GM18861 (cell line): ENCODE results near the gene ALX4.

Source experiments
- ATAC-seq: cut with Tn5 transposase; IDR thresholded peaks from one replicate; pipeline ENCODE4 v1.9.1; 2021; ENCODE audit not compliant: unreplicated experiment

ALX4 gene

DNA sequence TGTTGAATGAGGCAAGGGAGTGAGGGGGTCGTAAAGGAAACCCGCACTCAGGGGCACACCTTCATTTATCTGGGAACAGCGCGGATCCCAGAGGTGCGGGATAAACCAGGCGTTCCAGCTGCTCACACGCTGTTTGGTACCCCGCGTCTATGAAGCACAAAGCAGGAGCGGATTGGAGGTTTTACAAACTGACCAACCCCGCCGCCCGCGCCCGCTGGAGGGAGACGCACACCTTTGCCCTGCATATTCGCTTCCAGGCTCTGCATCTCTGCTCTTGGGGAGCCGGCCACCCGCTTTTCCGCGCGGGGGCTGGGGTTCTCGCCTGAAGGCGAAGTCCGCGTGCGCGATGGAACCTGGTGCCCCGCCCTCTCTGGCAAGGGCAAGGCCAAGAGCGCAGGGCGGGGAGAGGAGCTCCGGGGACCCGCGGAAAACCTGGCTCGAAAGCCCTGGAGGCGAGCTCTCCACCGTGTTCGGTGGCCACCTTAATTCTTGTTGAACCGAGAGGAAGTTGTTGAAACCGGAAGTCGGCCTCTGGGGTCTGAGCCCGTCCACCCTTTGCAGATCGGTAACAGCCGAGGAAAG lies 6.8 kb upstream of the ALX4 start:
- ATAC-seq: no peak

DNA sequence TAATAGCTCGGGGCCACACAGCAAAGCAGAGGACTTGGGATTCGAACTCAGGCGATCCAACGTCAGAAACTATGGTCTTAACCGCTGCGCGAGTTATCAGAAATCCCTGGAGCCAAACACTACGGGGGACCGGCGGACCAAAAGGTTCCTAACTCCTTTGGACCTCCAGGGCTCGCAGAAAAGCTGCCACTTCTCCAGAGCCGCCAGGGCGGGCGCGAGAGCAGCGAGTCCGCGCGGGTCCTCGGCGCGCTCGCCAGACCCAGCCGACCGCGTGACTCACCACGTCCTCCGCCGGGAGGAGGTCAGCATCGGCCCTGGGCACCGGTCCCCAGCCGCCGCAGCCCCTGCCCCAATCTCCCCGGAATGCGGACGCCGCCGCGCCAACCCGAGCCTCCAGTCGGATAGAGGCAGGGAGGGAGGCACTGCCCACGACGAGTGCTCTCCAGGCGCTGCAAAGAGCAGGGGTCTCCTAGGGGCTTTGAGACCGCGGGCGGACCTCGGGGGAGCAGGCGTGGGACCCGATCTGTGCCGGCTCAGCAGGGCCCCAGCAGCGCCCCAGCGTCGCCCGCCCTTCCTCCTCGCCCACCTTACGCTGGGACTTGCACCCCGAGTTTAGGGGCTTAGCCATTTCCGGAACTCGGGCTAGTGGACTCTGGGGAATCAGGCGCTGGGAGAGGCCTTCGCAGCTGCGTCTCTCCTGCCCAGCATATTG lies 6.2 kb upstream of the ALX4 start:
- ATAC-seq: no peak

- ATAC-seq: no peak
Measured at GRCh38 chr11:44314733-44315132, 4.8 kb upstream of the ALX4 start.

DNA sequence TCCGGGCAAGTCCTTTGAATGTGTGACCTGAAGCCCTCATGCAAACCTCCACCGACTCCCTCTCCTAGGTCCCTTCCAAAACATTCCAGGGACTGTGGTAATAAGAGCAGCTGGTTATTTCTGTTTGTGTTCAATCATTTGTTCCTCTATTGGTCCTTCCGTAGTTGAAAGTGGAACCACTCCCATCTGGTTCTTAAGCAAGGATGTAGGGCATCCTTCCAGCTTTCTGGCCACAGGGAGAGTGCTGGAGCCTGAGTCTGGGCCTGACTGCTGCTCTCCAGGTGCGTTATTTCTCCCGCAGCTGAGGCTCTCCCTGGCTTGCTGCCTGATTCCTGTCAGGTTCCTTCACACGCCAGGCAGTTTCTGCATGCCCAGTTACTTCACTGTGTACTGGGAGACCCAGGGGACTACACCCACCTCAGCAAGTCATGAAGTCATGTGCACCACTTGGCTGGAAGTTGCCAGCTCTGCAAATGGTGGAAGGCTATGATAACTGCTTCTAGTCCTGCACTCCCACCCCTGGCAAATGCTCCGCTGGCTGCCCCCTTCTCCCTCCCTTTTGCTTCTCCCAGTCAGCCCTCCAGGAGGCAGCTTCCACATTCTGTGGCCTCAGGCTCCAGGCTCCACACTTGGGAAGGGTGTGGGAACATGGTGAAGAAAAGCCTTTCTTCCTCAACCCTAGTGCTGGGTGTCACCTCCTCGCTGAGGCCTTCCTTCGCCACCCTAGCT lies 4.0 kb upstream of the ALX4 start:
- ATAC-seq: no peak

GRCh38 chr11:44312876-44313275 lies 2.9 kb upstream of the ALX4 start:
- no peak for ATAC-seq

DNA sequence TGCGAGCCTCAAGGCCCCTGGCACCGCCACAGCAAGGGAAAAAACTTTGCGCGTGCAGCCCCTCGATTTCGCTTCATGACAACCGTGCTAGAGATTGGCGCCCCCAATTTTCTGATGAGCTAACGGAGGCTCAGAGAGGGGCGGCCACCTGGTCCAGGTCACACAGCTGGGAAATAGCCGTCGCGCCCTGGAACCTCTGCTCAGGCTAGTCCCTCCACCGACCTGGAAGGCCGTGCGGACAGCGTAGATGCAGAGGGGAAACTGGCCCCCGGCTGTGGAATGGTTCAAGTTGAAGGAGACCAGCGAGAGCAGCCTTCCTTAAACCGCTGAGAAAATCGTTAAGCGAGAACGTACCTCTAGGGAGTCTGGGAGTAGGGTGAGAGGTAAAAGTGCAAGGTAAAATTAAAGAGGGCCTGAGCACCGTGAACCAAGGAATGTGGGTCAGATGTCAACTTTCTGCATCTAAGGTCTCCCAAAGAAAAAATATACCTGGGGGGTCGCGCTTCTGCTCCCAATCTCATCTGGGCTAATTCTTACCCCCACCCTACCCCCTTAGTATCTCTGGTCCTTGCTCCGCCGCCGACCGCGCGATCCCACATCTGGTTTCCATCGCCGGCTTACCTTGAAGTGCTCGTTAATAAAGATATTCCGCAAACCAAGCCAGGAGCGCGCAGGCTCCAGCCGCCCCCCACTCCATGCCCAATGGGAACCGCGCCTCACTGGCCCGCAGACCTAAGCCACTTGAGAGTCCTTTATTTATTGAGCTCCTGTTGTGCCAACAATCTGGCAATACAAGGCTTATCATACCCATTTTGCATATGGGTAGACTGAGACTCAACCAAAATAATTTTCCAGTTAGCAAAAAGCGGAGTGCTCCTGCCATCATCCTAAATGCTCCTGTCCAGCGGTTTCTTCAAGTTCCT lies 1.7 kb upstream of the ALX4 start:
- no peak for ATAC-seq

DNA sequence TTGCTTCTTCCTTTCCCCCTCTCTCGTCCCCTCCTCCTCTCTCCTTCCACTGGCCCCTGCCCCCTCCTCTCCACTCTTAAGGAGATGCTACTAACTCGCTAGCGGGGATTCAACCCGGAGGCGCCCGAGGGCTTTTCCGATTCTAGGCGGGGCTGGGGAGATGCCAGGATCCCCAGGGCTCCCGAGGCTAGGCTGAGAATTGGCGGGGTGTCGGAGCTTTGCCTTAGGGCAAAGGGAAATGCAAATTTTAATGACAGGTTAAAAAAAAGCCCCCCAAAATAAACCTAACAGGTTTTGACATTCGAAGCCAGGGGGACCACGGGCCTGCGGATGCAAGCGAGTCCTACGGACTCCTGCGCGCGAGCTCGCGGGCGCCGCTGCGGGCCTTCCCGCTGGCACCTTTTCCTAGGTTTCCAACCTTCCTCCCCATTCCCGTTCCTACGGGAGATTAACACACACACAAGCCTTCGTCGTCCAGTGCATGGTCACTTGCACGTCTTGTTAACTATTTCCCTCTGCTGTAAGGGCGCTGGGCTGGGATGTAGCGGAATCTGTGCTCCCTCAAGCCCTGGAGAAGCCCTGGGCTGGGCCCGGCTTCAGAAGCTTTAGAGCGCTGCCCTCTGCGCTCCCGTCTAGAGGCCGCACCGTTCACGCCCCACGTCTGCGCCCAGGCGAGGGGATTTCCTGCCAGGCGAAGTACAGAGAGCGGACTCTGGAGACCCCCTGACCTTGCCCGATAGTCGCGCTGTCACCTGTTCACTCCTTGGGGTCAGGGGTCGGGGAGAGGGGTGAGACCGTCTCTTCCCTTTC lies 729 bp upstream of the ALX4 start:
- ATAC-seq: no peak

GRCh38 chr11:44310206-44310462 lies 195 bp upstream of the ALX4 start:
- no peak for ATAC-seq

GRCh38 chr11:44308923-44309477 lies 939 bp downstream of the ALX4 start:
- ATAC-seq: no peak

GRCh38 chr11:44308256-44308922 lies 1.6 kb downstream of the ALX4 start:
- ATAC-seq: no peak

GRCh38 chr11:44307340-44308099 lies 2.4 kb downstream of the ALX4 start:
- no peak for ATAC-seq

- no peak for ATAC-seq
Measured at GRCh38 chr11:44306918-44307244, 3.1 kb downstream of the ALX4 start.

DNA sequence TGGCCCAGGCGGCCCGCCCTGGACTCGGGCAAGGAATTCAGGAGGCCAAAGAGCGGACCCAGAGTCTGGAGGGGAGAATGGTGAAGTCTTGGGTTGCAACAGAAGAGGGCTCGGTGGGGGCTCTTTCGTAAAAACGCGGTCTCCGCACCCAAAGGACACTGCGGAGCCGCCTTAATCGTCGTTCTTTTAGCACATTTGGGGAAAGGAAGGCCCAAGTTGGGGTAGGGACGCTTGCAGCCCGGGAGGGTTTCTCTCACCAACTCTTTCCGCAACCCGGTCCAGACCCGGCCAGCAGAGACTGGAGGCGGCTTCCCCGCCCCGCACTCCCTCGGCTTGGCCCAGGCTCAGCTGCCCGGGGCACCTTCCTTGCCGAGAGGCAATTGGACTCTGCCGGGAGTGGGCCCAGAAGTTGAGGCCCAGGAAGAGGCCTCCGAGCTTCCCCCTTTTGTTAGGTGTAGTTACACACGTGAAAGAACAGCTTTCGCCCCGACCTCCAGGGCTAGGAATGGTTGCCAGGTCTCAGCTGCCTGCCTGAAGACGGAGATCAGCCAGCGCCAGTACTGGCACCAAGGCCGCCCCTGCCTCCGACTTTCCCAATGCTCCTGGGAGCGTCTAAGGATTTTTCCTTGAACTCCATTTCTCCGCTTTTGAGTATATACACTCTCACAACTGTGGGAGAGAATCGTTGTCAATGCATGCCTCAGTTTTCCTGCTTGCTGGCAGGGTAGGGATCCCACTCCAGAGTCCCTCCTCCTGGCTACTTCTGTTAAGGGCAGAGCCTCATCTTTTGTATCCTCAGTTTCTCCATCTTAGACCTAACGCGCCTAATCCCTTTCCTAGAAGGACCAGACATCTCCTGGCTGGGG lies 3.7 kb downstream of the ALX4 start:
- no peak for ATAC-seq

- ATAC-seq: no peak
Measured at GRCh38 chr11:44305470-44306051, 4.4 kb downstream of the ALX4 start.

DNA sequence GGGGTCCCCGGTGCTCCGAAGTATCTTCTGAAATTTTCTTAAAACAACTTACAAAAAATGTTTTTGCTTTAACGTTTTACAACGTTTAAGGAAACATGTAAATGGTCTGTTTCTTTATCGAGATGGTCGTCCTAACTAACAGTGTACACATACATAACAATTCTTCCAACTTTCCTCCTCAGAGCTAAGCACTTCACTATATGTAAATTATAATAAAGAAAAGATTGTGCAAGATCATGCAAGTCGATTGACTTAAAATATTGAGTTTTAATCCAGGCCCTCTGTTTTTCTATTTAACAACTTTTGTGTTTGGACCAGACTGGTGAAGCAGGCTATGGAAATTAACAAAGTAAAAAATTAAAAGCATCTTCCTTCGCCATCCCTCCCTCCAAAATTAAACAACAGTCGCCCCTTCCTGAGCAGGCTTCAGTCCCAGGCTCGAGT lies 4.9 kb downstream of the ALX4 start:
- ATAC-seq: no peak

GRCh38 chr11:44304091-44305025 lies 5.6 kb downstream of the ALX4 start:
- no peak for ATAC-seq

GRCh38 chr11:44303401-44303938 lies 6.5 kb downstream of the ALX4 start:
- ATAC-seq: no peak
